H9 (cell line): ENCODE results near the gene SETD5. TPM values are rescaled to one million over a fixed set of nuclear protein-coding genes. Genes with fewer than 3 reads are reported as not detected.

Source experiments
- DNase-seq: peaks from one replicate; pipeline ENCODE4 v3.0.0-alpha.2; 2017
- H2AFZ ChIP-seq: one replicate; pipeline ENCODE4 v1.6.1; 2013; ENCODE audit warnings: mild to moderate bottlenecking, low read length, control low read depth, moderate library complexity
- H2AK5ac ChIP-seq: 2 replicates; pipeline ENCODE4 v1.6.1; 2013; ENCODE audit warnings: low read length, control low read depth, mixed read lengths; ENCODE audit not compliant: insufficient read length
- H2BK120ac ChIP-seq: one replicate; pipeline ENCODE4 v1.6.1; 2013; ENCODE audit warnings: low read depth, mild to moderate bottlenecking, low read length, control low read depth, inconsistent platforms; ENCODE audit not compliant: poor library complexity, severe bottlenecking
- H2BK12ac ChIP-seq: 2 replicates; pipeline ENCODE4 v1.6.1; 2013; ENCODE audit warnings: low read length, control low read depth, mixed read lengths, low read depth; ENCODE audit not compliant: insufficient read length
- H2BK15ac ChIP-seq: 2 replicates; pipeline ENCODE4 v1.6.1; 2013; ENCODE audit warnings: low read depth, low read length, control low read depth
- H2BK20ac ChIP-seq: one replicate; pipeline ENCODE4 v1.6.1; 2013; ENCODE audit warnings: low read depth, mild to moderate bottlenecking, low read length, control low read depth, inconsistent platforms; ENCODE audit not compliant: poor library complexity, severe bottlenecking
- H2BK5ac ChIP-seq: 2 replicates; pipeline ENCODE4 v1.6.1; 2013; ENCODE audit warnings: low read length, control low read depth, mixed read lengths; ENCODE audit not compliant: insufficient read length
- H3K14ac ChIP-seq: 2 replicates; pipeline ENCODE4 v1.6.1; 2013; ENCODE audit warnings: low read length, control low read depth; ENCODE audit not compliant: insufficient read depth
- H3K18ac ChIP-seq: 2 replicates; pipeline ENCODE4 v1.6.1; 2013; ENCODE audit warnings: low read depth, mild to moderate bottlenecking, mixed read lengths, low read length, control low read depth; ENCODE audit not compliant: insufficient read length
- H3K23ac ChIP-seq: 2 replicates; pipeline ENCODE4 v1.6.1; 2013; ENCODE audit warnings: low read length, control low read depth, mixed read lengths, low read depth; ENCODE audit not compliant: insufficient read length
- H3K23me2 ChIP-seq: 2 replicates; pipeline ENCODE4 v1.6.1; 2013; ENCODE audit warnings: low read depth, mild to moderate bottlenecking, mixed read lengths, low read length, control low read depth; ENCODE audit not compliant: insufficient read length, poor library complexity, severe bottlenecking
- H3K27ac ChIP-seq: 2 replicates; pipeline ENCODE4 v1.5.1; 2013; ENCODE audit warnings: low read length, control low read depth, mixed read lengths, low read depth; ENCODE audit not compliant: insufficient read length
- H3K27me3 ChIP-seq: 2 replicates; pipeline ENCODE4 v1.6.1; 2013; ENCODE audit warnings: low read length, control low read depth, inconsistent platforms; ENCODE audit not compliant: insufficient read depth
- H3K4ac ChIP-seq: 2 replicates; pipeline ENCODE4 v1.6.1; 2013; ENCODE audit warnings: low read depth, mild to moderate bottlenecking, control low read depth, inconsistent platforms, low read length, moderate library complexity
- H3K4me1 ChIP-seq: 2 replicates; pipeline ENCODE4 v1.6.1; 2013; ENCODE audit warnings: low read length, control low read depth, inconsistent platforms; ENCODE audit not compliant: insufficient read depth
- H3K4me2 ChIP-seq: 2 replicates; pipeline ENCODE4 v1.6.1; 2013; ENCODE audit warnings: low read length, control low read depth, mixed read lengths; ENCODE audit not compliant: insufficient read length, insufficient read depth
- H3K56ac ChIP-seq: 2 replicates; pipeline ENCODE4 v1.6.1; 2013; ENCODE audit warnings: low read depth, mild to moderate bottlenecking, mixed read lengths, low read length, control low read depth; ENCODE audit not compliant: insufficient read length
- H3K79me1 ChIP-seq: 2 replicates; pipeline ENCODE4 v1.6.1; 2013; ENCODE audit warnings: low read depth, mild to moderate bottlenecking, moderate library complexity, low read length, control low read depth, inconsistent platforms; ENCODE audit not compliant: insufficient read depth, poor library complexity, severe bottlenecking
- H3K79me2 ChIP-seq: 2 replicates; pipeline ENCODE4 v1.6.1; 2013; ENCODE audit warnings: low read length, control low read depth, inconsistent platforms; ENCODE audit not compliant: insufficient read depth
- H3K9ac ChIP-seq: 2 replicates; pipeline ENCODE4 v1.6.1; 2013; ENCODE audit warnings: low read length, control low read depth, mixed read lengths; ENCODE audit not compliant: insufficient read length; ENCODE audit errors: extremely low read depth
- H3K9me3 ChIP-seq: one replicate; pipeline ENCODE4 v1.6.1; 2013; ENCODE audit warnings: low read depth, low read length, inconsistent platforms; ENCODE audit not compliant: control insufficient read depth
- H3T11ph ChIP-seq: one replicate; pipeline ENCODE4 v1.6.1; 2013; ENCODE audit warnings: mild to moderate bottlenecking, low read length, control low read depth, inconsistent platforms
- H4K20me1 ChIP-seq: one replicate; pipeline ENCODE4 v1.6.1; 2013; ENCODE audit not compliant: control insufficient read depth, insufficient read length, insufficient read depth
- H4K5ac ChIP-seq: 2 replicates; pipeline ENCODE4 v1.6.1; 2013; ENCODE audit warnings: low read depth, mild to moderate bottlenecking, mixed read lengths, low read length, control low read depth; ENCODE audit not compliant: insufficient read length
- H4K8ac ChIP-seq: replicated peaks from 2 replicates; pipeline ENCODE4 v1.6.1; 2013; ENCODE audit warnings: low read length, control low read depth, mixed read lengths, low read depth; ENCODE audit not compliant: insufficient read length
- H4K91ac ChIP-seq: 2 replicates; pipeline ENCODE4 v1.6.1; 2013; ENCODE audit warnings: low read depth, mild to moderate bottlenecking, moderate library complexity, mixed read lengths, low read length, control low read depth; ENCODE audit not compliant: insufficient read length
- H3K27ac Mint-ChIP-seq, 3 experiments: 2 replicates in 2 of 3; 3 replicates in 1 of 3; pipeline ENCODE4 v1.8.0; 2020 to 2021; ENCODE audit warnings: mixed read lengths in 3 of 3, mild to moderate bottlenecking in 1 of 3, moderate library complexity in 1 of 3
- H3K27me3 Mint-ChIP-seq: 2 replicates; pipeline ENCODE4 v1.8.0; 2021; ENCODE audit warnings: low read depth, mild to moderate bottlenecking, moderate library complexity, mixed read lengths
- H3K36me3 Mint-ChIP-seq, 3 experiments: 2 replicates in 2 of 3; 3 replicates in 1 of 3; pipeline ENCODE4 v1.8.0; 2020 to 2021; ENCODE audit warnings: low read depth in 3 of 3, mixed read lengths in 3 of 3; ENCODE audit not compliant: insufficient read depth in 1 of 3
- H3K4me1 Mint-ChIP-seq, 2 experiments: 2 replicates each; pipeline ENCODE4 v1.8.0; 2020; ENCODE audit warnings: mixed read lengths in 2 of 2
- H3K4me3 Mint-ChIP-seq, 2 experiments: 2 replicates in 1 of 2; 3 replicates in 1 of 2; pipeline ENCODE4 v1.8.0; 2020 to 2021; ENCODE audit warnings: mild to moderate bottlenecking in 2 of 2, mixed read lengths in 2 of 2, moderate library complexity in 1 of 2
- H3K9me3 Mint-ChIP-seq, 2 experiments: 2 replicates in 1 of 2; 3 replicates in 1 of 2; pipeline ENCODE4 v1.8.0; 2020; ENCODE audit warnings: mild to moderate bottlenecking in 2 of 2, mixed read lengths in 2 of 2, moderate library complexity in 1 of 2
- WGBS: extraction: QIAGEN DNeasy Blood & Tissue Kit; methylation state at CpG from one replicate; pipeline ENCODE4 v1.1.7; 2013; ENCODE audit warnings: missing lambda C conversion rate, low lambda C conversion rate, mixed read lengths; ENCODE audit not compliant: insufficient read length; ENCODE audit errors: extremely low coverage; 5-methylcytosine and 5-hydroxymethylcytosine counted together
- total RNA-seq: library from RNA; stranded (reverse); gene quantifications from 2 replicates; pipeline ENCODE4 v1.2.1, GENCODE V29; 2021
- TF ChIP-seq, protein P1 (sequence below): fragments of 200-600 bp; sonication (generic); conservative IDR thresholded peaks from 3 replicates; pipeline ENCODE4 v1.8.0; 2021; ENCODE audit warnings: antibody characterized with exemption, mild to moderate bottlenecking

SETD5 gene
- total RNA-seq, 1 experiment from 2014 or later: 207 TPM

DNA sequence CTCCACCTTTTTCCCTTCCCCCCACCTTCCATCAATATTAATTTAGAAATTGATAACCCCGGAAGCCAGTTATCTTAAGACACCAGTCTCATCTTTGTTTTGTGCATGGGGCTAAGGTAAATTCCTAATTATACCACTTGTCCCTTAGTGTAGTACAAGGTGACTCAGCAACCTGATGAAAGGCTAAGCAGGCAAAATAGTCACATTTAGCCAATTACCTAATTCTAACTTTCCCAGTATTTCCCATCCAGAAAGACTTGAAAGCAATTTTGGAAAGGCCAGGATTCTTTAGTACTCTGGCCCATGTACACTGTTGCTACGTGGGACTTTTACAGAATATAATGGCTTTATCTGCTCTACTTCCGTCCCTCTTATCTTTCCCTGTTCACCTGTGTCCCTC, 72.6 kb downstream of the SETD5 start:
- H3K27ac Mint-ChIP-seq: peak overlapping the region in 1 of 3 experiments; percentile 84; a peak in 3 of 7 replicates

More for the DNA sequence above, 72.6 kb downstream of the SETD5 start:
- H3K9me3 ChIP-seq: no peaks in the 10 kb centered on the region
- no peaks in the 10 kb centered on the region for H3K79me1 ChIP-seq
- Mint-ChIP-seq H3K36me3 (peaks cover 64 to 91% (median 87%) of the 10 kb centered on the region in 3 experiments), H3K4me3 (no peak overlapping the region), H3K9me3 (no peaks in the 10 kb centered on the region), H3K4me1 (no peaks in the 10 kb centered on the region), H3K27me3 (no peaks in the 10 kb centered on the region)
- H4K8ac ChIP-seq: no peak overlapping the region
- no peak overlapping the region for H2BK120ac ChIP-seq
- H3K27ac ChIP-seq: no peak overlapping the region
- no peak overlapping the region for H2BK20ac ChIP-seq
- H2BK15ac ChIP-seq: no peak overlapping the region
- no peak overlapping the region for H3K56ac ChIP-seq
- H3K9ac ChIP-seq: no peak overlapping the region
- H3K4me1 ChIP-seq: no peaks in the 10 kb centered on the region
- no peak for DNase-seq
- no peak overlapping the region for H2AFZ ChIP-seq
- no peaks in the 10 kb centered on the region for H3K27me3 ChIP-seq
- no peaks in the 10 kb centered on the region for H4K20me1 ChIP-seq
- no peak overlapping the region for H4K91ac ChIP-seq
- no peak overlapping the region for H3K23ac ChIP-seq
- no peak overlapping the region for H3T11ph ChIP-seq
- H3K18ac ChIP-seq: no peak overlapping the region
- no peak overlapping the region for H2BK5ac ChIP-seq
- H4K5ac ChIP-seq: no peak overlapping the region
- no CpG with 5 or more reads among the region's 3 CpGs for WGBS
- no peak overlapping the region for H3K14ac ChIP-seq
- TF ChIP-seq, protein P1, sequence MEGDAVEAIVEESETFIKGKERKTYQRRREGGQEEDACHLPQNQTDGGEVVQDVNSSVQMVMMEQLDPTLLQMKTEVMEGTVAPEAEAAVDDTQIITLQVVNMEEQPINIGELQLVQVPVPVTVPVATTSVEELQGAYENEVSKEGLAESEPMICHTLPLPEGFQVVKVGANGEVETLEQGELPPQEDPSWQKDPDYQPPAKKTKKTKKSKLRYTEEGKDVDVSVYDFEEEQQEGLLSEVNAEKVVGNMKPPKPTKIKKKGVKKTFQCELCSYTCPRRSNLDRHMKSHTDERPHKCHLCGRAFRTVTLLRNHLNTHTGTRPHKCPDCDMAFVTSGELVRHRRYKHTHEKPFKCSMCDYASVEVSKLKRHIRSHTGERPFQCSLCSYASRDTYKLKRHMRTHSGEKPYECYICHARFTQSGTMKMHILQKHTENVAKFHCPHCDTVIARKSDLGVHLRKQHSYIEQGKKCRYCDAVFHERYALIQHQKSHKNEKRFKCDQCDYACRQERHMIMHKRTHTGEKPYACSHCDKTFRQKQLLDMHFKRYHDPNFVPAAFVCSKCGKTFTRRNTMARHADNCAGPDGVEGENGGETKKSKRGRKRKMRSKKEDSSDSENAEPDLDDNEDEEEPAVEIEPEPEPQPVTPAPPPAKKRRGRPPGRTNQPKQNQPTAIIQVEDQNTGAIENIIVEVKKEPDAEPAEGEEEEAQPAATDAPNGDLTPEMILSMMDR: no peak
- H2BK12ac ChIP-seq: no peak overlapping the region
- H3K4me2 ChIP-seq: no peak overlapping the region
- H3K79me2 ChIP-seq: no peaks in the 10 kb centered on the region; the same call in 1 of the 2 replicates
- no peak overlapping the region for H2AK5ac ChIP-seq
- H3K23me2 ChIP-seq: no peaks in the 10 kb centered on the region
- H3K4ac ChIP-seq: no peak overlapping the region
